SW480 (cell line): ENCODE measurements around the gene SLC7A1.
A peak's percentile ranks its signal among the peaks of the same experiment; 100 is the strongest.

ENCODE experiments used
- DNase-seq: peaks from one replicate; pipeline ENCODE4 v3.0.0-alpha.2; 2016; ENCODE audit warnings: low spot score

SLC7A1 gene

GRCh38 chr13:29551214-29551613 lies 44.3 kb downstream of the SLC7A1 start:
- DNase-seq, result no peak

GRCh38 chr13:29550430-29550988 lies 45.0 kb downstream of the SLC7A1 start:
- DNase-seq, result no peak

GRCh38 chr13:29548722-29549121 lies 46.8 kb downstream of the SLC7A1 start:
- DNase-seq, result no peak

- no peak for DNase-seq
Measured at GRCh38 chr13:29547153-29547552, 48.3 kb downstream of the SLC7A1 start.

- no peak for DNase-seq
Measured at GRCh38 chr13:29546662-29547061, 48.8 kb downstream of the SLC7A1 start.

GRCh38 chr13:29545988-29546387 lies 49.5 kb downstream of the SLC7A1 start:
- no peak for DNase-seq

GRCh38 chr13:29543230-29544215 lies 52.0 kb downstream of the SLC7A1 start:
- peak; percentile 11 for DNase-seq

- DNase-seq, result no peak
Measured at GRCh38 chr13:29542381-29542780, 53.1 kb downstream of the SLC7A1 start.

- no peak for DNase-seq
Measured at GRCh38 chr13:29541400-29541799, 54.1 kb downstream of the SLC7A1 start.

- no peak for DNase-seq
Measured at GRCh38 chr13:29540799-29541198, 54.7 kb downstream of the SLC7A1 start.

GRCh38 chr13:29540334-29540733 lies 55.2 kb downstream of the SLC7A1 start:
- DNase-seq, result no peak

GRCh38 chr13:29539856-29540255 lies 55.6 kb downstream of the SLC7A1 start:
- DNase-seq, result no peak

GRCh38 chr13:29538652-29539040 lies 56.8 kb downstream of the SLC7A1 start:
- DNase-seq, result no peak

- no peak for DNase-seq
Measured at GRCh38 chr13:29537736-29538651, 57.5 kb downstream of the SLC7A1 start.

GRCh38 chr13:29536853-29537252 lies 58.6 kb downstream of the SLC7A1 start:
- no peak for DNase-seq

- no peak for DNase-seq
Measured at GRCh38 chr13:29535663-29536655, 59.5 kb downstream of the SLC7A1 start.

- DNase-seq, result no peak
Measured at GRCh38 chr13:29534083-29534482, 61.4 kb downstream of the SLC7A1 start.

- no peak for DNase-seq
Measured at GRCh38 chr13:29532821-29533220, 62.7 kb downstream of the SLC7A1 start.

GRCh38 chr13:29532116-29532515 lies 63.4 kb downstream of the SLC7A1 start:
- no peak for DNase-seq

- no peak for DNase-seq
Measured at GRCh38 chr13:29530901-29531300, 64.6 kb downstream of the SLC7A1 start.

GRCh38 chr13:29529754-29530153 lies 65.7 kb downstream of the SLC7A1 start:
- no peak for DNase-seq
